Activated CD8-positive, alpha-beta memory T cell treated with anti-CD3 and anti-CD28 coated beads, Interleukin-2, amount 50 U/mL, for 48 hours (primary cell): Measurements from ENCODE around the gene GIGYF2.
A peak's percentile ranks its signal among the peaks of the same experiment; 100 is the strongest.

Experiments
- DNase-seq: peaks from one replicate; pipeline ENCODE4 v3.0.0-alpha.2; 2020

The GIGYF2 gene

GRCh38 chr2:232870018-232870765 lies 173.1 kb downstream of the GIGYF2 start, which contains the start of gene SNORC:
TSS of gene SNORC (plus strand) at chr2:232870264. CDS start at chr2:232870342, 78 bp downstream.
- peak; percentile 41 for DNase-seq

GRCh38 chr2:232870766-232871371 lies 173.7 kb downstream of the GIGYF2 start:
- DNase-seq: peak; percentile 44

- DNase-seq: no peak
These were observed 174.3 kb downstream of the GIGYF2 start for GRCh38 chr2:232871418-232871834.

- peak; percentile 40 for DNase-seq
These were observed 175.0 kb downstream of the GIGYF2 start for GRCh38 chr2:232871835-232872736.

- DNase-seq: peak; percentile 49
These were observed 175.7 kb downstream of the GIGYF2 start for GRCh38 chr2:232872826-232873225.

- DNase-seq: no peak
These were observed 176.3 kb downstream of the GIGYF2 start for GRCh38 chr2:232873292-232873908.

- DNase-seq: no peak
These were observed 176.9 kb downstream of the GIGYF2 start for GRCh38 chr2:232873909-232874641.

GRCh38 chr2:232874677-232875223 lies 177.6 kb downstream of the GIGYF2 start:
- DNase-seq: no peak

- DNase-seq: peak; percentile 61
These were observed 178.4 kb downstream of the GIGYF2 start for GRCh38 chr2:232875256-232876121.

GRCh38 chr2:232876161-232876977 lies 179.2 kb downstream of the GIGYF2 start:
- DNase-seq: peak; percentile 71

- no peak for DNase-seq
These were observed 179.9 kb downstream of the GIGYF2 start for GRCh38 chr2:232876978-232877441.

GRCh38 chr2:232877940-232878511 lies 180.9 kb downstream of the GIGYF2 start:
- peak; percentile 51 for DNase-seq

GRCh38 chr2:232878855-232879617 lies 181.9 kb downstream of the GIGYF2 start:
- DNase-seq: no peak

- no peak for DNase-seq
These were observed 182.7 kb downstream of the GIGYF2 start for GRCh38 chr2:232879618-232880494.

- DNase-seq: no peak
These were observed 183.7 kb downstream of the GIGYF2 start for GRCh38 chr2:232880764-232881351.

- DNase-seq: no peak
These were observed 185.0 kb downstream of the GIGYF2 start for GRCh38 chr2:232882085-232882484.

- no peak for DNase-seq
These were observed 185.5 kb downstream of the GIGYF2 start for GRCh38 chr2:232882505-232883115.
